Natural killer cell (primary cell): ENCODE data around the gene UBR4. TPM values are rescaled to one million over a fixed set of nuclear protein-coding genes. Genes with fewer than 3 reads are reported as not detected.

Source experiments
- ATAC-seq, 3 donors: fragments of 150-1000 bp in 2 of 3; fragments of 200-7000 bp in 1 of 3; cut with Tn5 transposase; 1 replicate in 1 of 3; 2 replicates in 2 of 3; pipeline ENCODE4 v1.10.0; 2021; ENCODE audit warnings: mild to moderate bottlenecking in 2 of 3, moderate library complexity in 2 of 3
- DNase-seq, 2 donors: peaks; one replicate each; pipeline versions ENCODE4 v3.0.0 to v3.0.0-alpha.2; 2013 to 2021; ENCODE audit warnings: mixed read lengths in 1 of 2
- H3K27ac ChIP-seq: one replicate; pipeline ENCODE4 v1.5.1; 2013; ENCODE audit warnings: mild to moderate bottlenecking, low read length
- H3K27me3 ChIP-seq: one replicate; pipeline ENCODE4 v1.6.1; 2013; ENCODE audit warnings: low read length; ENCODE audit not compliant: control insufficient read depth, insufficient read depth
- H3K36me3 ChIP-seq: one replicate; pipeline ENCODE4 v1.6.1; 2013; ENCODE audit warnings: low read length; ENCODE audit not compliant: control insufficient read depth, insufficient read depth
- H3K4me1 ChIP-seq: one replicate; pipeline ENCODE4 v1.6.1; 2013; ENCODE audit warnings: low read length; ENCODE audit not compliant: control insufficient read depth, insufficient read depth
- H3K4me3 ChIP-seq: one replicate; pipeline ENCODE4 v1.5.1; 2013; ENCODE audit warnings: low read length
- H3K9me3 ChIP-seq: one replicate; pipeline ENCODE4 v1.6.1; 2013; ENCODE audit warnings: low read length; ENCODE audit not compliant: control insufficient read depth, insufficient read depth
- H3K27ac Mint-ChIP-seq, 2 donors: one replicate each; pipeline ENCODE4 v1.8.0; 2022; ENCODE audit warnings: mild to moderate bottlenecking in 2 of 2, mixed read lengths in 2 of 2, moderate library complexity in 1 of 2
- H3K27me3 Mint-ChIP-seq, 2 donors: one replicate each; pipeline ENCODE4 v1.8.0; 2022; ENCODE audit warnings: low read depth in 2 of 2, mixed read lengths in 2 of 2
- H3K36me3 Mint-ChIP-seq: one replicate; pipeline ENCODE4 v1.8.0; 2022; ENCODE audit warnings: mixed read lengths
- H3K4me1 Mint-ChIP-seq, 2 donors: one replicate each; pipeline ENCODE4 v1.8.0; 2022; ENCODE audit warnings: mixed read lengths in 2 of 2
- H3K4me3 Mint-ChIP-seq: one replicate; pipeline ENCODE4 v1.8.0; 2022; ENCODE audit warnings: mild to moderate bottlenecking, moderate library complexity, mixed read lengths
- H3K9me3 Mint-ChIP-seq, 2 donors: one replicate each; pipeline ENCODE4 v1.8.0; 2022; ENCODE audit warnings: mixed read lengths in 2 of 2
- WGBS: methylation state at CpG from one replicate; pipeline ENCODE4 v1.1.7; 2013; ENCODE audit warnings: missing lambda C conversion rate; ENCODE audit not compliant: insufficient coverage; 5-methylcytosine and 5-hydroxymethylcytosine counted together
- intact Hi-C: fragments of 100-400 bp; cut with micrococcal nuclease; formaldehyde crosslinking; loops from one replicate; pipeline ENCODE4 v1.14.2; 2022
- total RNA-seq, 4 donors: library from RNA; stranded (reverse); fragments of 120-200 nt in 1 of 4; gene quantifications; one replicate each; pipeline versions ENCODE4 v1.2.3 to v1.2.4, GENCODE V29; 2013 to 2022
- TF ChIP-seq, protein P1 (sequence below): fragments of 200-600 bp; IDR thresholded peaks from one replicate; pipeline ENCODE4 v1.8.0; 2022; ENCODE audit warnings: antibody characterized with exemption

Gene UBR4
- total RNA-seq, 3 donors from 2014 or later (not counting 1 experiment from before 2014, with no cell fraction given), result 139 to 178 (median 158) TPM

DNA sequence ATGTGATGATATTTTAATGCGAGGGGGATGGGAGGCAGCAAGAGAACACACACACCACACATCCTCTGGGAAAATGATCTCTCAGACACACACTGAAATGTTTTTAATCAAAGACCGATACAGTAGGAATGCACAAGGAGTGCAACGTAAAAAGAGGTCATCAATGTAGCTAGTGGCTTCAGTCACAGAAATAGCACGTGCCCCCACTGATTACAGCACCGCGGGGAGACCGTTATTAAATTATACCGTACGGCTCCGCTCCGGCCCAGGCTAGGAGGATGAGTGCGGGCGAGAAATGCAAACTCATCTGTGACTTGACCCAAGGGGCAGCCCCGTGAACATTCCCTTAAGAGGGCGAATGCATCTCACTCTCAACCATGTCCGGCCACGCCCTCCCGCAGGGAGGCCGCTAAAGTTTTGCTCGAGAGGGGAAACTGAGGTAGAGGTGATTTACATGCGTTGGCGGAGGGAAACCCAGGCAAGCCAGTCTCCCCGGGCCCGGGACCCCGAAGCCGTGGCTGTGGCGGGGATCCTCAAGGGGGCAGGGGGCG is 552 bp downstream of the UBR4 start:
- Mint-ChIP-seq H3K36me3 (no peaks in the 10 kb centered on the region), H3K9me3 (no peaks in the 10 kb centered on the region), H3K27me3 (no peaks in the 10 kb centered on the region), H3K4me3 (peak overlapping the region; percentile 97), H3K4me1 (peaks cover 50 to 59% of the 10 kb centered on the region in 2 donors), H3K27ac (peak overlapping the region; percentile 99 to 100)
- Histone ChIP-seq H3K27me3 (no peaks in the 10 kb centered on the region), H3K27ac (peak overlapping the region; percentile 93), H3K9me3 (no peaks in the 10 kb centered on the region), H3K4me1 (peaks cover 8% of the 10 kb centered on the region), H3K36me3 (peaks cover 8% of the 10 kb centered on the region), H3K4me3 (peak overlapping the region; percentile 84)
- under 1% methylated on average over 27 of the region's 28 CpGs for WGBS
- DNase-seq (peak in 1 of 2 donors; percentile 66), ATAC-seq (peak; percentile 44 to 69 (median 47))
- TF ChIP-seq, protein P1, sequence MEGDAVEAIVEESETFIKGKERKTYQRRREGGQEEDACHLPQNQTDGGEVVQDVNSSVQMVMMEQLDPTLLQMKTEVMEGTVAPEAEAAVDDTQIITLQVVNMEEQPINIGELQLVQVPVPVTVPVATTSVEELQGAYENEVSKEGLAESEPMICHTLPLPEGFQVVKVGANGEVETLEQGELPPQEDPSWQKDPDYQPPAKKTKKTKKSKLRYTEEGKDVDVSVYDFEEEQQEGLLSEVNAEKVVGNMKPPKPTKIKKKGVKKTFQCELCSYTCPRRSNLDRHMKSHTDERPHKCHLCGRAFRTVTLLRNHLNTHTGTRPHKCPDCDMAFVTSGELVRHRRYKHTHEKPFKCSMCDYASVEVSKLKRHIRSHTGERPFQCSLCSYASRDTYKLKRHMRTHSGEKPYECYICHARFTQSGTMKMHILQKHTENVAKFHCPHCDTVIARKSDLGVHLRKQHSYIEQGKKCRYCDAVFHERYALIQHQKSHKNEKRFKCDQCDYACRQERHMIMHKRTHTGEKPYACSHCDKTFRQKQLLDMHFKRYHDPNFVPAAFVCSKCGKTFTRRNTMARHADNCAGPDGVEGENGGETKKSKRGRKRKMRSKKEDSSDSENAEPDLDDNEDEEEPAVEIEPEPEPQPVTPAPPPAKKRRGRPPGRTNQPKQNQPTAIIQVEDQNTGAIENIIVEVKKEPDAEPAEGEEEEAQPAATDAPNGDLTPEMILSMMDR, result no peak
- intact Hi-C loops, result no loop called here

DNA sequence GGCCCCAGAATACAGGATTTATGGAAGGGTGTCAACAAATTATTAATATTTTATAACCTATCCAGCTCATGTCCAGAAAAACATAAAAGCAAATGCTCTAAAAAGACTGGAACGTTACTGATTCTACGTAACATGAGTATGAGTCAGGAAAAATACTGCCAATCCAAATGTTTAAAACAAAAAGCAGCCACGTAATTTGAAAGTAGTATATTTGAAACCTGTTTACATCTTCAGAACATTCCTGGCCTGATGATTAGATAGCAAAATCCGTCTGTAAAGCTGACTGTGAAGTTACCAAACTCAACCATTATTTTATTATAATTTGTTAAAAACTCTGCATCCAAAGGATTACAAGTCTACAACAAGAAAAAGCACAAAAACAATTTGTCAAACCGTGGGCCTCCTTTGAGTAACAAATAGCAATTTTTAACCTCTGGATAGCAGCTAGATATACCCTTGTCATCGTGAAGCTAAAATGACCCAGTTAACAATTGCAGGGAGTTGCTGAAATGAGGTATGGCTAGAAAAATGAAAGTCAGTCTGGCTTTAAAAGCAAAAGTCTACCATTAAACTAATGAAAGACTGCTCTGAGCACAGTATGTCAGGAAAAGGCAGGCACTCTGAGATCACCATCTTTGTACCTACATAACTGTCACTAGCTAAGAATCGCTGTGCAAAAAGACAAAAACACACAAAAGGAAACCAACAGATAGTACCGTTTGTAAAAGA is 1.2 kb downstream of the UBR4 start:
- peak overlapping the region; percentile 84 for H3K4me3 ChIP-seq
- no peaks in the 10 kb centered on the region for H3K9me3 Mint-ChIP-seq
- ATAC-seq (no peak), DNase-seq (no peak)
- H3K4me1 ChIP-seq, result peaks cover 8% of the 10 kb centered on the region
- peak overlapping the region; percentile 99 to 100 for H3K27ac Mint-ChIP-seq
- peaks cover 4% of the 10 kb centered on the region for H3K36me3 ChIP-seq
- peak overlapping the region; percentile 93 for H3K27ac ChIP-seq
- TF ChIP-seq, protein P1, result no peak
- no peaks in the 10 kb centered on the region for H3K9me3 ChIP-seq
- peaks cover 52 to 65% of the 10 kb centered on the region in 2 donors for H3K4me1 Mint-ChIP-seq
- H3K36me3 Mint-ChIP-seq, result no peaks in the 10 kb centered on the region
- no peaks in the 10 kb centered on the region for H3K27me3 Mint-ChIP-seq
- intact Hi-C loops, result no loop called here
- H3K27me3 ChIP-seq, result no peaks in the 10 kb centered on the region
- WGBS, result 0% methylated on average over 2 of the region's 8 CpGs
- peak overlapping the region; percentile 97 for H3K4me3 Mint-ChIP-seq

DNA sequence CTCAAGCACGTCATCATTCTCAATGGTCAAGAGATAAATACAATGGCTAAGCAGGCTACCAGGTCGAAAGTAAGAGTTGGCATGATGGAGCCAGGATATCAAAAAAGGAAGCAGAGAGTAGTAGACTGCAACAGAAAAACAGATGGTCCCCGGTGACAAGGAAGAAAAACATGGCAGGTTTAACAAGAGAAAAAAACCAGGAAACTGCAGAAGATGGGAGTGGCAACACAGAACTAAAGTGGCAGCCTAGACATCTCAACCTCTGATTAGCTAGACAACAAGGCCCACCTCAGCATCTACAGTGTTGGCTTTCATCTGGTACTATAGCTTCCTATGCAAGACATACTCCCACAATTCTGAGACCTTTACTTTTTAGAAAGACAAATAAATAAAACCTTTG is 3.1 kb downstream of the UBR4 start:
- no peak overlapping the region for H3K27ac ChIP-seq
- TF ChIP-seq, protein P1, result no peak
- H3K4me1 Mint-ChIP-seq, result peaks cover 49 to 65% of the 10 kb centered on the region in 2 donors
- 47% methylated on average over 3 of the region's 3 CpGs for WGBS
- no peak overlapping the region for H3K4me3 Mint-ChIP-seq
- ATAC-seq (no peak), DNase-seq (no peak)
- peaks cover 9% of the 10 kb centered on the region for H3K4me1 ChIP-seq
- no peaks in the 10 kb centered on the region for H3K36me3 ChIP-seq
- H3K27me3 Mint-ChIP-seq, result no peaks in the 10 kb centered on the region
- intact Hi-C loops, result no loop called here
- no peaks in the 10 kb centered on the region for H3K36me3 Mint-ChIP-seq
- no peaks in the 10 kb centered on the region for H3K9me3 ChIP-seq
- H3K27ac Mint-ChIP-seq, result peak overlapping the region in 1 of 2 donors; percentile 42
- H3K27me3 ChIP-seq, result no peaks in the 10 kb centered on the region
- no peaks in the 10 kb centered on the region for H3K9me3 Mint-ChIP-seq
- H3K4me3 ChIP-seq, result no peak overlapping the region
